Sigmoid colon (tissue), 7 donors: Measurements from ENCODE around the gene AUTS2. TPM values are rescaled to one million over a fixed set of nuclear protein-coding genes. Genes with fewer than 3 reads are reported as not detected.

ENCODE experiments used
- DNase-seq: peaks from one replicate; pipeline ENCODE4 v3.0.0-alpha.2; 2019
- H3K27ac ChIP-seq, 4 donors: fragments of 200-600 bp; sonication (generic); one replicate each; pipeline ENCODE4 v1.5.1; 2016 to 2019; ENCODE audit warnings: mild to moderate bottlenecking in 1 of 4
- H3K27me3 ChIP-seq, 3 donors: fragments of 200-600 bp; sonication (generic); one replicate each; pipeline ENCODE4 v1.5.1; 2019; ENCODE audit warnings: mild to moderate bottlenecking in 1 of 3
- H3K36me3 ChIP-seq, 4 donors: fragments of 200-600 bp; sonication (generic); one replicate each; pipeline ENCODE4 v1.5.1; 2016 to 2019
- H3K4me1 ChIP-seq, 4 donors: fragments of 200-600 bp; sonication (generic); one replicate each; pipeline ENCODE4 v1.5.1; 2017 to 2019
- H3K4me3 ChIP-seq, 4 donors: fragments of 200-600 bp; sonication (generic); one replicate each; pipeline ENCODE4 v1.5.1; 2017 to 2019; ENCODE audit warnings: mild to moderate bottlenecking in 2 of 4, moderate library complexity in 1 of 4
- H3K9me3 ChIP-seq, 4 donors: fragments of 200-600 bp in 3 of 4; sonication (generic) in 3 of 4; one replicate each; pipeline versions ENCODE4 v1.5.1 to v1.6.1; 2013 to 2019
- CTCF ChIP-seq, 4 experiments: fragments of 450-650 bp in 3 of 4; fragments of 200-600 bp in 1 of 4; IDR thresholded peaks; one replicate each; pipeline ENCODE4 v1.5.1; 2016 to 2019; ENCODE audit warnings: antibody characterized with exemption in 4 of 4, mild to moderate bottlenecking in 3 of 4, moderate library complexity in 2 of 4
- EP300 ChIP-seq, 4 donors: sonication (generic); formaldehyde crosslinking; IDR thresholded peaks; one replicate each; pipeline ENCODE4 v1.6.1; 2017; ENCODE audit warnings: antibody characterized with exemption in 4 of 4
- POLR2A ChIP-seq, 2 donors: fragments of 450-650 bp; IDR thresholded peaks; one replicate each; pipeline ENCODE4 v1.6.1; 2016; ENCODE audit warnings: antibody characterized with exemption in 2 of 2, mild to moderate bottlenecking in 2 of 2, moderate library complexity in 2 of 2
- POLR2AphosphoS5 ChIP-seq, 4 donors: sonication (generic); formaldehyde crosslinking; IDR thresholded peaks; one replicate each; pipeline ENCODE4 v1.6.1; 2017; ENCODE audit warnings: antibody characterized with exemption in 4 of 4
- WGBS, 2 donors: extraction: QIAGEN DNeasy Blood & Tissue Kit; methylation state at CpG; one replicate each; pipeline ENCODE4 v1.1.7; 2013; 5-methylcytosine and 5-hydroxymethylcytosine counted together
- intact Hi-C: fragments of 100-400 bp; cut with DNase I; formaldehyde crosslinking; loops from one replicate; pipeline ENCODE4 v1.15.1; 2023
- polyA plus RNA-seq, 3 donors: library from polyadenylated mRNA; stranded (reverse); fragments of 200-250 nt; gene quantifications; one replicate each; pipeline ENCODE4 v1.2.3, GENCODE V29; 2013
- total RNA-seq, 4 donors: library from RNA; depleted of rRNA; stranded (reverse); fragments of >200 nt; gene quantifications; one replicate each; pipeline ENCODE4 v1.1.0, GENCODE V29; 2016
- donor health status: healthy with polysubstance abuse.
- donor health status: Bipolar disorder and iron deficiency.
- donor health status: healthy.

Gene AUTS2
- total and polyA plus RNA-seq, 7 donors = 3.6 to 55.7 (median 25.5) TPM

GRCh38 chr7:69787736-69788431 is 189.6 kb downstream of the AUTS2 start:
- 74 to 81% methylated on average over 5 of the region's 5 CpGs for WGBS, 2 donors
- no peaks in the 10 kb centered on the region for H3K27me3 ChIP-seq
- intact Hi-C loops = no loop called here
- no peaks in the 10 kb centered on the region for H3K36me3 ChIP-seq
- no peak for DNase-seq
- no peak for TF ChIP-seq EP300 (IDR thresholded peaks at IDR 0.05)
- no peak for TF ChIP-seq CTCF (IDR thresholded peaks at IDR 0.05)
- TF ChIP-seq POLR2A (IDR thresholded peaks at IDR 0.05) = no peak
- no peak for TF ChIP-seq POLR2AphosphoS5 (IDR thresholded peaks at IDR 0.05)
- H3K4me3 ChIP-seq = no peak overlapping the region
- H3K9me3 ChIP-seq = no peaks in the 10 kb centered on the region
- H3K4me1 ChIP-seq = peaks cover 0 to 71% (median 52%) of the 10 kb centered on the region in 4 donors
- no peak overlapping the region for H3K27ac ChIP-seq

GRCh38 chr7:69789563-69789962 is 191.3 kb downstream of the AUTS2 start:
- 74 to 77% methylated on average over 2 of the region's 2 CpGs for WGBS, 2 donors
- no peak for DNase-seq
- H3K27me3 ChIP-seq = no peaks in the 10 kb centered on the region
- peaks cover 0 to 62% (median 46%) of the 10 kb centered on the region in 4 donors for H3K4me1 ChIP-seq
- TF ChIP-seq POLR2A (IDR thresholded peaks at IDR 0.05) (no peak), CTCF (IDR thresholded peaks at IDR 0.05) (no peak), POLR2AphosphoS5 (IDR thresholded peaks at IDR 0.05) (no peak), EP300 (IDR thresholded peaks at IDR 0.05) (no peak)
- intact Hi-C loops = no loop called here
- H3K27ac ChIP-seq = peak overlapping the region in 1 of 4 donors; percentile 25
- no peaks in the 10 kb centered on the region for H3K36me3 ChIP-seq
- H3K4me3 ChIP-seq = no peak overlapping the region
- no peaks in the 10 kb centered on the region for H3K9me3 ChIP-seq

GRCh38 chr7:69790977-69791724 is 192.9 kb downstream of the AUTS2 start:
- Histone ChIP-seq H3K36me3 (no peaks in the 10 kb centered on the region), H3K27me3 (no peaks in the 10 kb centered on the region), H3K9me3 (no peaks in the 10 kb centered on the region), H3K4me1 (peaks cover 0 to 51% (median 42%) of the 10 kb centered on the region in 4 donors), H3K4me3 (no peak overlapping the region), H3K27ac (no peak overlapping the region)
- no peak for DNase-seq
- WGBS, 2 donors = 52 to 76% methylated on average over 7 of the region's 7 CpGs
- intact Hi-C loops = no loop called here
- TF ChIP-seq POLR2AphosphoS5 (IDR thresholded peaks at IDR 0.05) = no peak

- no peaks in the 10 kb centered on the region for H3K9me3 ChIP-seq
- no peak overlapping the region for H3K4me3 ChIP-seq
- H3K27ac ChIP-seq = no peak overlapping the region
- no peaks in the 10 kb centered on the region for H3K36me3 ChIP-seq
- peaks cover 0 to 51% (median 42%) of the 10 kb centered on the region in 4 donors for H3K4me1 ChIP-seq
- no peaks in the 10 kb centered on the region for H3K27me3 ChIP-seq
- DNase-seq = no peak
- intact Hi-C loops = no loop called here
- TF ChIP-seq EP300 (IDR thresholded peaks at IDR 0.05) (no peak), POLR2A (IDR thresholded peaks at IDR 0.05) (no peak), CTCF (IDR thresholded peaks at IDR 0.05) (no peak), POLR2AphosphoS5 (IDR thresholded peaks at IDR 0.05) (no peak)
- WGBS, 2 donors = 81 to 93% methylated on average over 1 of the region's 1 CpG
Measured at GRCh38 chr7:69791739-69792138, 193.5 kb downstream of the AUTS2 start.

GRCh38 chr7:69795932-69796331 is 197.7 kb downstream of the AUTS2 start:
- intact Hi-C loops = no loop called here
- Histone ChIP-seq H3K9me3 (no peaks in the 10 kb centered on the region), H3K4me3 (no peak overlapping the region), H3K36me3 (no peaks in the 10 kb centered on the region), H3K27ac (no peak overlapping the region), H3K27me3 (no peaks in the 10 kb centered on the region), H3K4me1 (peaks cover 0 to 26% (median 22%) of the 10 kb centered on the region in 4 donors)
- TF ChIP-seq CTCF (IDR thresholded peaks at IDR 0.05) (no peak), POLR2AphosphoS5 (IDR thresholded peaks at IDR 0.05) (no peak), POLR2A (IDR thresholded peaks at IDR 0.05) (no peak), EP300 (IDR thresholded peaks at IDR 0.05) (no peak)
- 78 to 80% methylated on average over 5 of the region's 5 CpGs for WGBS, 2 donors
- DNase-seq = no peak
